A549 (cell line): ENCODE measurements around the gene TMEM140.
"Not testable (repeated sequence)": the region's sequence is repeated elsewhere in the genome, so short reads cannot be mapped to it uniquely, and the experiment has no call there.

Experiments
- CBX8 ChIP-seq: fragments of 200-600 bp; sonication (generic); IDR thresholded peaks from 2 replicates; pipeline ENCODE4 v1.6.1; 2016
- CTCF ChIP-seq: fragments of >200 bp; sonication (Bioruptor Twin); formaldehyde crosslinking; IDR thresholded peaks from 3 replicates; pipeline ENCODE4 v1.5.1; 2016
- ESRRA ChIP-seq: fragments of 150-350 bp; IDR thresholded peaks from 2 replicates; pipeline ENCODE4 v1.6.1; 2014; ENCODE audit warnings: mild to moderate bottlenecking, low read length, borderline replicate concordance
- KDM1A ChIP-seq: fragments of 200-600 bp; sonication (generic); IDR thresholded peaks from 2 replicates; pipeline ENCODE4 v1.6.1; 2016; ENCODE audit warnings: low read depth, mild to moderate bottlenecking
- RAD21 ChIP-seq, 2 experiments: fragments of >200 bp in 1 of 2; sonication (Bioruptor Twin) in 1 of 2; formaldehyde crosslinking in 1 of 2; IDR thresholded peaks in 1 of 2; conservative IDR thresholded peaks in 1 of 2; 2 replicates in 1 of 2; 3 replicates in 1 of 2; pipeline ENCODE4 v1.6.1; 2012 to 2018; ENCODE audit warnings: inconsistent platforms in 1 of 2
- TFCP2L1 ChIP-seq: fragments of 250-450 bp; sonication (Bioruptor Pico); IDR thresholded peaks from 2 replicates; pipeline ENCODE4 v1.5.0; 2021; ENCODE audit warnings: mild to moderate bottlenecking
- TF ChIP-seq, protein P1 (sequence below): fragments of >200 bp; sonication (Bioruptor Twin); formaldehyde crosslinking; IDR thresholded peaks from 2 replicates; pipeline ENCODE4 v1.6.1; 2016

DNA sequence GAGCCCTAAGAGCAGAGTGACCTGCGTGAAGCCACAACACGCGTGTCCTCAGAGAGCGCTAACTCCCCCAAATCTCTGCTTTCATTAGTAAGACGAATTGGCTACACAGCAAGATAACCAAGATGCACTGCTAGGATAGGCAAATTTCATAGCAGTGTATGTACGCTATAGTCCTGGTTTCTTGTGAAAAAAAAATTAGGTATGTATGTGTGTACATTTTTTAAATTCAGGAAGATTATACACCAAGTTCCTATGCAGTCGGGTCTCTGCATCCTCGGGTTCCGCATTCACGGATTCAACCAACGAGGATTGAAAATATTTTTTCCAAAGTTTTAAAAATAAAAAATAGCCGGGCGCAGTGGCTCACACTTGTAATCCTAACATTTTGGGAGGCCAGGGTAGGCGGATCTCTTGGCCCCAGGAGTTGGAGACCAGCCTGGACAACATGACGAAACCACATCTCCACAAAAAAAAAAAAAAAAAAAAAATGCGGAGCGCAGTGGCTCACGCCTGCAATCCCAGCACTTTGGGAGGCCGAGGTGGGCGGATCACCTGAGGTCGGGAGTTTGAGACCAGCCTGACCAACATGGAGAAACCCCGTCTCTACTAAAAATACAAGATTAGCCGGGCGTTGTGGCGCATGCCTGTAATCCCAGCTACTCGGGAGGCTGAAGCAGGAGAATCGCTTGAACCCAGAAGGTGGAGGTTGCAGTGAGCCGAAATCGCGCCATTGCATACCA lies 64.2 kb downstream of the TMEM140 start:
- TF ChIP-seq CTCF; TFCP2L1 (CRISPR knock-in tag); KDM1A; ESRRA; CBX8; RAD21 (conservative IDR thresholded peaks at IDR 0.05 in 1 of 2, IDR thresholded peaks at IDR 0.05 in 1 of 2): not testable (repeated sequence)
- TF ChIP-seq, protein P1, sequence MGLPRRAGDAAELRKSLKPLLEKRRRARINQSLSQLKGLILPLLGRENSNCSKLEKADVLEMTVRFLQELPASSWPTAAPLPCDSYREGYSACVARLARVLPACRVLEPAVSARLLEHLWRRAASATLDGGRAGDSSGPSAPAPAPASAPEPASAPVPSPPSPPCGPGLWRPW, result not testable (repeated sequence)
